Right ventricle myocardium inferior (tissue), 1 donor: ENCODE data around the gene MGAT4A. TPM values are rescaled to one million over a fixed set of nuclear protein-coding genes. Genes with fewer than 3 reads are reported as not detected.
A peak's percentile ranks its signal among the peaks of the same experiment; 100 is the strongest.

Source experiments
- ATAC-seq: fragments of 200-7000 bp; cut with Tn5 transposase; one replicate; pipeline ENCODE4 v1.9.1; 2020; ENCODE audit warnings: mild to moderate bottlenecking, moderate library complexity
- DNase-seq: peaks from one replicate; pipeline ENCODE4 v3.0.0; 2021; ENCODE audit errors: missing footprints
- intact Hi-C: fragments of 100-400 bp; cut with DNase I; formaldehyde crosslinking; loops from one replicate; pipeline ENCODE4 v1.11.0; 2022
- total RNA-seq: library from RNA; stranded (reverse); fragmentation: NEBNext Ultra II Directional; extraction: Animal tissue kit (Norgen Biotek cat#: 25700); gene quantifications from one replicate; pipeline ENCODE4 v1.2.1, GENCODE V29; 2021
- donor health status: DM: no; HTN: yes; CAD: no; lungs with severe emphysema.

Gene MGAT4A
- total RNA-seq, 1 donor from 2014 or later, result 19.3 TPM

DNA sequence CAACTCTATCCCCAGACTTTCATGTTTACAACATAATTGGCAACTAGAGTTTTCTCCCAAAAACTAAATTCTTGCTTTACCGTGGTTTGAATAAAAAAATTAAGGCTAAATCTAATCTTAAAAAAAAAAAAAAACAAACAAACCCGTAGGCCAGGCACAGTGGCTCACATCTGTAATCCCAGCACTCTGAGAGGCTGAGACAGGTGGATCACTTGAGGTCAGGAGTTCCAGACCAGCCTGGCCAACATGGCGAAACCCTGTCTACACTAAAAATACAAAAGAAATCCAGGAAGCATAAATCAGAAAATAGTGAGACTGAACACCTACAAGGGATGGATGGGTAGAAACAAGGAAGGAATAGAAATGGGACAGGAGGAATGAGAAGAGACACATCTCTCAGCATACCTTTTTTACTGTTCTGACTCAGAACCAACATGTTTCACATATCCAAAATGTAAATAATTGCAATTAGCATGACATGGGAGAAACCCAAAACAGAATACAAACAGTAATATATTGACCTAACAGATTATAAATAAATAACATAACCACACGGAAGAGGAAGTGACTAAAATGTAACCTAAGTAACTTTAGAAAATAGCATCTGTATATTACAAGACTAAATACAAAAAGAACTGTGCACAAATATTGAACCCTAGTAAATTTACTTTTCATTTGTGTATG, 17.5 kb downstream of the MGAT4A start:
- no peak for DNase-seq
- intact Hi-C loops, result no loop called here
- no peak for ATAC-seq

GRCh38 chr2:98712145-98712544, 18.8 kb downstream of the MGAT4A start:
- DNase-seq (no peak), ATAC-seq (no peak)
- intact Hi-C loops, result no loop called here

DNA sequence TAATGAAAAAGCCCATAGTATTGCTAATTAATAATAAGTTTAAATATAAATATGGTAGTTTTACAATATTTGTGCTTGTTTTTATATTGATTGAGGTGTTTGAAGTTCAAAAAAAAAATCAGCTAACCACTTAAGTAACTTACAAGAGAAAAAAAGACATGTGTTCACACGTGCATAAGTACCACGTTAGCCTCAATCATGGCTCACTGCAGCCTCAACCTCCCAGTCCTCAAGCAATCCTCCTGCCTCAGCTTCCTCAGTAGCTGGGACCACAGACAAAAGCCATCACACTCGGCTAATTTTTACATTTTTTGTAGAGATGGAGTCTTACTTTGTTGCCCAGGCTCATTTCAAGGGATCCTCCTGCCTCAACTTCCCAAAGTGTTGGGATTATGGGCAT, 19.4 kb downstream of the MGAT4A start:
- intact Hi-C loops, result no loop called here
- no peak for ATAC-seq
- no peak for DNase-seq

DNA sequence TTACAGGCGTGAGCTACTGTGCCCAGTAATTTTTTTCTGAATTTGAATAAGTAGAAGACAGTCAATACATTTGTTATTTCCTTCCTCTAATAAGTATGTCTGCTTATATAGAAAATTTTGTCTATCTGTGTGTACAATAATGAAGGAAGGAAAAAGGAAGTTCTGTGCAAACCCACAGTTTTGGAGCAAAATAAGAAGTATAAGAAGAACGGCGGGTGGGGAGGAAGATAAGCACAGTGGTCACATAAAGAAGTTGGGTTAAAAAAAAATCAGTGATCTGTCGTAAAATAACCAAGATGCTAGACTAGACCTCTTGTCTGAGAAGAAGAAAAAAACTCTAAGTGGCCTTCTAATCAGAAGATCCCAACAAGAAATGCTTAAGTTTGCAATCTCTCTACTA, 20.2 kb downstream of the MGAT4A start:
- ATAC-seq (no peak), DNase-seq (no peak)
- intact Hi-C loops, result no loop called here

DNA sequence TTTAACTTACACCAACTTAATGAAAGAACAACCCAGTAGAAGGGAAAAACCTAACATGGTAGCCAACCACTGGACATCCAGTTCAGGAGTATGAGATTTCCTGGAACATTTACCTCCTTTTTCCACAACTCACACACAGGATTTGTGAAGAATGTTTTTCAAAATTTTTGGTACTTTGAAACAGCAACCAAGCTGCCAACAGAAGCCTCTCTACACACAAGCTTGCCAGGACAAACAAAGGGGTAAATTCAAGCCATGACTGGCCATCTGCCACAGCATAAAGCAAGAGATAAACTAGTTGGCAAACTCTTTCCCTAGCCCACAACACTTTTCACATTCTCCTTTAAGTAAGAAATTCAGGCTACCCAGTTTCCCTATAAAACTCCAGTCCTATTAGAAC, 21.4 kb downstream of the MGAT4A start:
- ATAC-seq (no peak), DNase-seq (no peak)
- intact Hi-C loops, result no loop called here

DNA sequence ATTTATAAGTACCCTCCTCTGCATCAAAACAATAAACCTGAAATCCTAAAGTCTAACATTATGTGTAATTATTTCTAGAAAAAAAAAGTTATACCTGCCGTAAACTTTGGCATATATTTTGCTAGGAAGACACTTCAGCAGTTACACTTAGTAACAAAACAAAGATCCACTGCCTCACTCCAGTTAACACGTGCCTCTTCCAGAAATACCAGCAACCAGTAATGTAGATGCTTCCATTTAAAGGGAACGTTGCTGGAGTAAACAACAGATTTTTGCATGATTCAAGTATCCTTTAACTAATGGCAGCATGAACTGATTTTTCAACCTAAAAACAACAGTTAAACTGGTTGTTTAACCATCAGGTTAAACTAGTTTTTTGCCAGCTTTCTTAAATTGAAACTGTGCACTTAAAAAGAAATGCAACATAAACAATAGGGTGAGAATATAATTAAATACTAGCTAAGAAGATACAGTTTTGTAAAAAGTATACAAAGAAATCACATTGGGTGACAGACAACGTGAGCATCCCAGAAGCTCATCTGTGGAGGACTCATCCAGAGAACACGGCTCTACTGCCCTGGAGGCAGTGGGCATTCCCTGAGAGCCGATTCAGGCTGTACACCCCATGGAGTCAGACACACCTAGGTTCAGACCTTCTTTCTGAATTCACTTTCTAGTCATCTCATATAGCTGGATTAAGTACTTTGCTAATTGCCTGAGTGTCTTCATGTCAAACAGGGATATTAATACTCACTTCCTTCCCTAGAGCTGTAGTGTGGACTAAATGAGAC, 22.3 kb downstream of the MGAT4A start:
- intact Hi-C loops, result no loop called here
- ATAC-seq, result peak; percentile 48
- DNase-seq, result no peak

GRCh38 chr2:98706591-98706990, 24.3 kb downstream of the MGAT4A start:
- ATAC-seq (no peak), DNase-seq (no peak)
- intact Hi-C loops, result no loop called here

DNA sequence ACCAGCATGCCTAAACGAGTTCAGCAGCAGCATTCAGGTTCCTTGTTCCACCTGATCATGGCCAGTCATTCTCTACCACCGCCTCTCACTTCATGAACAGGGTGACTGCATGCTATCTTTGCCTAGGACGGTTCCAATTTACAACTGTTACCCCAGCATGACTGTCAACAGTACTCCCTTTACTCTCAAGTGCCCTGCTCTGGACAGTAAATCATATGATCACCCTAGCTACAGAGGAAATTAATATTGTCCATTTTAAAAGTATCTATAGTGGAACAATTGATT, 25.7 kb downstream of the MGAT4A start:
- ATAC-seq (peak; percentile 37), DNase-seq (no peak)
- intact Hi-C loops, result no loop called here

- ATAC-seq, result no peak
- intact Hi-C loops, result no loop called here
- no peak for DNase-seq
These were observed 26.2 kb downstream of the MGAT4A start for GRCh38 chr2:98704499-98705332.

DNA sequence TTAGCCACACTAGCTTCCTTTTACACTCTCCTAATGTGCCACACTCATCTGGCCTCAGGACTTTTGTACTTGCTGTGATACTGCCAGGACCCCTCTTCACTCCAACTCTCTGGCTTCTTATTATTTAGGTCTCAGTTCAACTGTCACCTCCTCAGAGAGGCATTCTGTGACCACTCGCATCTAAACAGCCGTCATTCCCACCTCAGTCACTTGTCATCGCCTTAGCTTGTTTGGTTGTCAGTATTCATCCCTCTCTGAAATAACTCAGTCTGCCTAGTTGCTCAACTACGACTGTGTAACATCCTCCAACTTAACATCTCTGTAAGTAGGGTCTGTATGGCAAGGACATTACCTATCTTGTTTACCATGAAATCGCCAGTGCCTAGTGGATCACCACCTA, 27.2 kb downstream of the MGAT4A start:
- ATAC-seq (peak; percentile 69), DNase-seq (no peak)
- intact Hi-C loops, result no loop called here

DNA sequence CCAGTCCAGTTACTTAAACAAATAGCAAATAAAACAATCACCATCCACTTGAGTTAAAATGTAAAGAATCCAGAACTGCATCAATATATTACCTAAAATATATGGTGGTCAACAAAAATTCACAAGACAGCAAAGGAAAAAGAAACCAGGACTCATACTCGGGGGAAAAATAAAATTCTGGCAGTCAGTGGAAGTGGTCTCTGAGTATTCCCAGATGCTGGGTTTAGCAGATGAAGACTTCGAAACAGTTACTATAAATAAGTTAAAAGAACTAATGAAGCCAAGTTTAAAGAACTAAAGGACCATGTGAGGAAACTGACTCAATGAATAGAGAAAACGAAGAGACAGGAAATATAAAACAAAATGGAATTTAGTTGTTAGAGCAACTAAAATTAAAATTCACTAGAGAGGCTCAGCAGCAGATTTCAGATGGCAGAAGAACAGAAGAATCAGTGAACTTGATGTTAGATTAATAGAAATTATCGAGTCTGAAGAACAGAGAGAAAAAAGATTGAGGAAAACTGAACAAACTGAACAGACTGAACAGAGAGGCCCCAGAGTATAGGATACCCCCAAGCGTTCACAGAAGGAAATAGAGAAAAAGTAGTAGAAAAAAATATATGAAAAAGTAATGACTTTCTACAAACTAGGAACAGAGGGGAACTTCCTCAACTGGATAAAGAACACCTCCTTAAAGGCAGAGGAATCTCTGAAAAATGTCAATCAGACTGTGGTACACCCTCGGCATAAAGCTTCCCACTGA, 27.9 kb downstream of the MGAT4A start:
- DNase-seq (no peak), ATAC-seq (no peak)
- intact Hi-C loops, result no loop called here

GRCh38 chr2:98702127-98702802, 28.7 kb downstream of the MGAT4A start:
- intact Hi-C loops, result no loop called here
- ATAC-seq (peak; percentile 67), DNase-seq (no peak)

- no peak for DNase-seq
- no peak for ATAC-seq
- intact Hi-C loops, result no loop called here
These were observed 29.7 kb downstream of the MGAT4A start for GRCh38 chr2:98701230-98701629.

- intact Hi-C loops, result no loop called here
- no peak for DNase-seq
- ATAC-seq, result no peak
These were observed 32.0 kb downstream of the MGAT4A start for GRCh38 chr2:98698896-98699295.

DNA sequence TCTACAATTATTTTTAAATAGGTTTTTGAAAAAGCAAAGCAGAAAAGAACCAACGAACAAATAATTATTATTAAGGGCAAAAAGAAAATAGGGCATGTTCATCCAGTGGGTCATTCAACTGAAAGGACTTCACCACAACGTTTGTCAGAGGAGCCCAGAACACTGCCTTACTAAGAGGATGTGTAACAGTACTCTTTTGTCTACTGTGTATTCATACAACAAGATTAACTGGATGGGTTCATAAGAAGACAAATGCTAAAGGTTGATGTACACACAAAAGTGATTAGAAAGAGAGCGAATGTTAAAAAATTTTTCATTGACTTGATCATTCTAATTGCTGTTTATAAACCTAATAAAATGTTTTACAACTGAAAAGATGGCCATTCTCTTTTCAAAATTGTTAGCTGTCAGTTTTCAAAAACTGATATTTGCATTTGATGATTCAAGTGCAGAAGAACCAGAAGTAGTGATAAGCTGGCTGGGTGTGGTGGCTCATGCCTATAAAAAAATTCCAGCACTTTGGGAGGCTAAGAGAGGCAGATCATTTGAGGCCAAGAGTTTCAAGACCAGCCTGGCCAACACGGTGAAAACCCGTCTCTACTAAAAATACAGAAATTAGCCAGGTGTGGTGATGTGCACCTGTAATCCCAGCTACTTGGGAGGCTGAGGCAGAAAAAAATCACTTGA, 33.1 kb downstream of the MGAT4A start:
- DNase-seq (no peak), ATAC-seq (no peak)
- intact Hi-C loops, result no loop called here

DNA sequence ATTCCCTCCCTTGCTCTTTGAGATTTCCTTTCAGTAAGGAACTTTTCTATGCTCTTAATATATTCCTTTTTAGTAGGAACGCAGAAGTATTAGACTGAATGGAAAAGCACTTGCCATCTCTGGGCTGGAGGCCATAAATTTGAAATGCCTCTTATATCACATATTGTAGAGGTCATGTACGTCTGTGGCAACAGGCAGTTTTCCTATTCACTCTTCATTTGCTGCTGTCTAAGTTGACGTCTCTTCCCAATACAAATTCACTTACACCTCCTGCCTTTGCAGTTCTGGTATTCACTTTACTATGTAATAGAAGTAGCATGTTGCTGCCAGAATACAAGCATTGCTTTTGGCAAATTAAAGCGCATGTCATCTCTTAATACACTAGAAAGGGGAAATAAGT, 34.7 kb downstream of the MGAT4A start:
- peak; percentile 38 for ATAC-seq
- intact Hi-C loops, result no loop called here
- DNase-seq, result no peak

GRCh38 chr2:98695255-98695654, 35.7 kb downstream of the MGAT4A start:
- intact Hi-C loops, result no loop called here
- DNase-seq, result no peak
- no peak for ATAC-seq

DNA sequence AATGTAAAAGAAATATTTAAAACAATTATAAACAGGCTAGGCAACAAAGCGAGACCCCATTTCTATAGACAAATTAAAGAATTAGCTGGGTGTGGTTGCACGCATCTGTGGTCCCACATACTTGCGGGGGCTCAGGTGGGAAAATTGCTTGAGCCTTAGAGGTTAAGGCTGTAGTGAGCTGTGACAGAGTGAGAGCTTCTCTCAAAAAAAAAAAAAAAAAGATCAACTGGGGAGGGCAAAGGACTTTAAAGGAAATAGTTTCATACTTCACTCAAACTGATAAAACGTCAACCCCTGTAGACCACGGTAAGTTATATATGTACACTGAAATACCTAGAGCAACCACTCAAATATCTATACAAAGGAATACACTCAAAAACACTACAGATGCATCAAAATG, 37.5 kb downstream of the MGAT4A start:
- no peak for DNase-seq
- intact Hi-C loops, result no loop called here
- no peak for ATAC-seq
